H1 (cell line): ENCODE results near the gene GALNT17. TPM values are rescaled to one million over a fixed set of nuclear protein-coding genes. Genes with fewer than 3 reads are reported as not detected.

ENCODE experiments used
- CTCF ChIA-PET: fragments of 300-600 bp; sonication (Branson Sonifier 250); formaldehyde crosslinking; loops from one replicate; lab custom pipeline; 2021; ENCODE audit not compliant: partially characterized antibody; lab: Charles Lee
- POLR2A ChIA-PET: fragments of 300-600 bp; sonication (Branson Sonifier 250); formaldehyde crosslinking; loops from one replicate; lab custom pipeline; 2021; ENCODE audit warnings: inconsistent platforms; ENCODE audit not compliant: partially characterized antibody; lab: Charles Lee
- DNase-seq, 2 experiments: peaks; one replicate each; pipeline versions ENCODE4 v3.0.0 to v3.0.0-alpha.2; 2010 to 2022; ENCODE audit warnings: low spot score in 2 of 2, low read depth in 1 of 2, mixed read lengths in 1 of 2
- FAIRE-seq: peaks from 2 replicates; lab custom pipeline; 2011; peaks lifted over from hg19 to GRCh38; lab: Jason Lieb, UNC
- H2AFZ ChIP-seq: 2 replicates; pipeline ENCODE4 v1.8.1; 2012; ENCODE audit warnings: low read length, inconsistent platforms
- H2AK5ac ChIP-seq: 2 replicates; pipeline ENCODE4 v1.6.1; 2013; ENCODE audit warnings: low read depth, low read length
- H2BK120ac ChIP-seq: replicated peaks from 2 replicates; pipeline ENCODE3; 2013; ENCODE audit warnings: low read depth, low read length, inconsistent platforms
- H2BK12ac ChIP-seq: 2 replicates; pipeline ENCODE4 v1.6.1; 2013; ENCODE audit warnings: low read depth, low read length
- H2BK15ac ChIP-seq: 2 replicates; pipeline ENCODE4 v1.6.1; 2013; ENCODE audit warnings: low read length
- H2BK20ac ChIP-seq: 2 replicates; pipeline ENCODE4 v1.6.1; 2013; ENCODE audit warnings: low read length
- H2BK5ac ChIP-seq: 2 replicates; pipeline ENCODE4 v1.6.1; 2013; ENCODE audit warnings: low read depth, low read length
- H3K14ac ChIP-seq: 2 replicates; pipeline ENCODE4 v1.6.1; 2013; ENCODE audit warnings: inconsistent platforms; ENCODE audit not compliant: insufficient read length
- H3K18ac ChIP-seq: 2 replicates; pipeline ENCODE4 v1.6.1; 2013; ENCODE audit warnings: low read length; ENCODE audit errors: extremely low read depth
- H3K23ac ChIP-seq: 2 replicates; pipeline ENCODE4 v1.6.1; 2013; ENCODE audit warnings: inconsistent platforms; ENCODE audit not compliant: insufficient read length
- H3K23me2 ChIP-seq: 2 replicates; pipeline ENCODE4 v1.6.1; 2013; ENCODE audit warnings: low read depth, low read length
- H3K27ac ChIP-seq: 2 replicates; pipeline ENCODE4 v1.6.1; 2011; ENCODE audit warnings: low read depth, low read length, inconsistent platforms
- H3K27me3 ChIP-seq, 4 experiments: replicated peaks in 1 of 4; 1 replicate in 1 of 4; 2 replicates in 3 of 4; pipeline versions ENCODE4 v1.6.1 to v1.8.1; 2011 to 2013; ENCODE audit warnings: low read length in 3 of 4, mild to moderate bottlenecking in 3 of 4, inconsistent platforms in 2 of 4, mixed read lengths in 2 of 4, moderate library complexity in 1 of 4; ENCODE audit not compliant: control insufficient read depth in 3 of 4, insufficient read depth in 3 of 4; ENCODE audit errors: extremely low read depth in 1 of 4
- H3K36me3 ChIP-seq, 4 experiments: 2 replicates each; pipeline versions ENCODE4 v1.6.1 to v1.8.1; 2011 to 2013; ENCODE audit warnings: mild to moderate bottlenecking in 4 of 4, low read length in 3 of 4, moderate library complexity in 2 of 4, control low read depth in 1 of 4, inconsistent platforms in 1 of 4; ENCODE audit not compliant: insufficient read depth in 4 of 4, control insufficient read depth in 2 of 4
- H3K4ac ChIP-seq: replicated peaks from 2 replicates; pipeline ENCODE3; 2013; ENCODE audit warnings: low read length, low read depth, mixed read lengths, inconsistent platforms; ENCODE audit not compliant: insufficient read length
- H3K4me1 ChIP-seq, 4 experiments: replicated peaks in 1 of 4; 1 replicate in 1 of 4; 2 replicates in 3 of 4; pipeline versions ENCODE4 v1.6.1 to v1.8.1; 2011 to 2013; ENCODE audit warnings: low read length in 3 of 4, inconsistent platforms in 2 of 4, mixed read lengths in 1 of 4; ENCODE audit not compliant: insufficient read depth in 4 of 4, control insufficient read depth in 3 of 4
- H3K4me2 ChIP-seq, 2 experiments: 2 replicates each; pipeline versions ENCODE4 v1.6.1 to v1.8.1; 2011 to 2013; ENCODE audit warnings: low read depth in 2 of 2, low read length in 2 of 2, control low read depth in 1 of 2, inconsistent platforms in 1 of 2, mild to moderate bottlenecking in 1 of 2; ENCODE audit not compliant: insufficient read depth in 1 of 2
- H3K4me3 ChIP-seq, 4 experiments: fragments of 200-600, 300-600 bp in 1 of 4; sonication (generic), shearing (Covaris generic), sonication (Bioruptor Twin) in 1 of 4; 2 replicates each; pipeline versions ENCODE4 v1.5.1 to v1.8.1; 2011 to 2016; ENCODE audit warnings: low read length in 4 of 4, low read depth in 3 of 4, control low read depth in 2 of 4, inconsistent platforms in 2 of 4, mild to moderate bottlenecking in 2 of 4, mixed read lengths in 1 of 4, moderate library complexity in 1 of 4; ENCODE audit not compliant: insufficient read depth in 2 of 4; ENCODE audit errors: extremely low read depth in 1 of 4
- H3K56ac ChIP-seq: replicated peaks from 2 replicates; pipeline ENCODE3; 2013; ENCODE audit warnings: low read depth, mild to moderate bottlenecking, mixed read lengths, low read length, inconsistent platforms; ENCODE audit not compliant: insufficient read length
- H3K79me1 ChIP-seq: 2 replicates; pipeline ENCODE4 v1.6.1; 2013; ENCODE audit warnings: low read depth, low read length, control low read depth
- H3K79me2 ChIP-seq, 2 experiments: 2 replicates each; pipeline versions ENCODE4 v1.6.1 to v1.8.1; 2012 to 2013; ENCODE audit warnings: low read length in 2 of 2, mild to moderate bottlenecking in 2 of 2, inconsistent platforms in 1 of 2; ENCODE audit not compliant: insufficient read depth in 2 of 2, control insufficient read depth in 1 of 2
- H3K9ac ChIP-seq, 4 experiments: replicated peaks in 1 of 4; 1 replicate in 1 of 4; 2 replicates in 3 of 4; pipeline versions ENCODE4 v1.6.1 to v1.8.1; 2011 to 2013; ENCODE audit warnings: low read depth in 3 of 4, low read length in 3 of 4, control low read depth in 2 of 4, mild to moderate bottlenecking in 2 of 4, moderate library complexity in 2 of 4, inconsistent platforms in 1 of 4; ENCODE audit errors: extremely low read depth in 1 of 4
- H3K9me3 ChIP-seq, 2 experiments: 2 replicates each; pipeline versions ENCODE4 v1.6.1 to v1.8.1; 2012 to 2013; ENCODE audit warnings: mild to moderate bottlenecking in 2 of 2, moderate library complexity in 2 of 2, control low read depth in 1 of 2, inconsistent platforms in 1 of 2, low read depth in 1 of 2, low read length in 1 of 2, mixed read lengths in 1 of 2; ENCODE audit not compliant: insufficient read depth in 2 of 2
- H4K20me1 ChIP-seq, 2 experiments: replicated peaks in 1 of 2; 2 replicates each; pipeline versions ENCODE3 to v1.8.1; 2011 to 2013; ENCODE audit warnings: inconsistent platforms in 2 of 2, low read length in 2 of 2, mild to moderate bottlenecking in 1 of 2; ENCODE audit not compliant: insufficient read depth in 2 of 2, control insufficient read depth in 1 of 2
- H4K5ac ChIP-seq: 2 replicates; pipeline ENCODE4 v1.6.1; 2013; ENCODE audit warnings: low read length, low read depth, mixed read lengths, inconsistent platforms; ENCODE audit not compliant: insufficient read length
- H4K8ac ChIP-seq: 2 replicates; pipeline ENCODE4 v1.8.0; 2013; ENCODE audit warnings: mild to moderate bottlenecking, moderate library complexity, low read length, inconsistent platforms; ENCODE audit not compliant: insufficient read depth; ENCODE audit errors: extremely low read depth
- H4K91ac ChIP-seq: replicated peaks from 2 replicates; pipeline ENCODE3; 2013; ENCODE audit warnings: low read length, mixed read lengths, inconsistent platforms; ENCODE audit not compliant: insufficient read length
- BCL11A ChIP-seq, 2 experiments: IDR thresholded peaks; one replicate each; pipeline ENCODE4 v1.6.1; 2011; ENCODE audit warnings: low read depth in 2 of 2, low read length in 2 of 2, mild to moderate bottlenecking in 2 of 2
- CHD2 ChIP-seq: IDR thresholded peaks from 2 replicates; pipeline ENCODE4 v1.6.1; 2012; ENCODE audit warnings: low read length, improper control_type of control experiment
- EZH2 ChIP-seq: fragments of 200-600 bp; sonication (generic); IDR thresholded peaks from 2 replicates; pipeline ENCODE4 v1.7.1; 2012; ENCODE audit warnings: low read depth, mild to moderate bottlenecking, moderate library complexity, low read length, inconsistent platforms; ENCODE audit not compliant: severe bottlenecking
- FOSL1 ChIP-seq: IDR thresholded peaks from 2 replicates; pipeline ENCODE4 v1.6.1; 2011; ENCODE audit warnings: mild to moderate bottlenecking, low read depth, low read length, moderate library complexity; ENCODE audit not compliant: insufficient read depth
- GTF2F1 ChIP-seq: IDR thresholded peaks from 2 replicates; pipeline ENCODE4 v1.6.1; 2012; ENCODE audit warnings: low read depth, low read length, improper control_type of control experiment, borderline replicate concordance
- HDAC6 ChIP-seq: IDR thresholded peaks from one replicate; pipeline ENCODE4 v1.7.1; 2012; ENCODE audit warnings: low read depth, mild to moderate bottlenecking, inconsistent platforms, low read length, moderate library complexity
- KDM5A ChIP-seq: fragments of 200-600 bp; IDR thresholded peaks from 2 replicates; pipeline ENCODE4 v1.7.1; 2012; ENCODE audit warnings: mild to moderate bottlenecking, low read length, inconsistent platforms, mixed read lengths
- MAX ChIP-seq: IDR thresholded peaks from 2 replicates; pipeline ENCODE4 v1.6.1; 2012; ENCODE audit warnings: inconsistent platforms
- NANOG ChIP-seq: IDR thresholded peaks from 2 replicates; pipeline ENCODE4 v1.6.1; 2011; ENCODE audit warnings: low read length, low read depth, mild to moderate bottlenecking, inconsistent platforms; ENCODE audit not compliant: insufficient read depth, poor library complexity, severe bottlenecking
- PHF8 ChIP-seq: fragments of 200-600 bp; sonication (generic); conservative IDR thresholded peaks from 2 replicates; pipeline ENCODE4 v1.7.1; 2012; ENCODE audit warnings: low read depth, mild to moderate bottlenecking, inconsistent platforms, low read length, moderate library complexity
- RFX5 ChIP-seq: IDR thresholded peaks from 2 replicates; pipeline ENCODE4 v1.6.1; 2011; ENCODE audit warnings: low read depth, low read length, improper control_type of control experiment, borderline replicate concordance
- SIX5 ChIP-seq: IDR thresholded peaks from 2 replicates; pipeline ENCODE4 v1.6.1; 2011; ENCODE audit warnings: mild to moderate bottlenecking, low read depth, low read length
- SP1 ChIP-seq: IDR thresholded peaks from 2 replicates; pipeline ENCODE4 v1.6.1; 2011; ENCODE audit warnings: low read depth, low read length
- TEAD4 ChIP-seq: IDR thresholded peaks from 2 replicates; pipeline ENCODE4 v1.6.1; 2012; ENCODE audit warnings: low read depth, low read length, inconsistent platforms, mixed read lengths
- WGBS, 2 experiments: shearing (Covaris generic) in 1 of 2; methylation state at CpG; one replicate each; pipeline versions ENCODE4 v1.1.6 to v1.1.7; 2013 to 2015; ENCODE audit warnings: low lambda C conversion rate in 2 of 2, mixed read lengths in 2 of 2, inconsistent platforms in 1 of 2, low coverage in 1 of 2, missing lambda C conversion rate in 1 of 2; ENCODE audit not compliant: insufficient replicate concordance in 2 of 2, insufficient coverage in 1 of 2, insufficient read length in 1 of 2; ENCODE audit errors: extremely low coverage in 1 of 2, missing lambda C conversion rate in 1 of 2; 5-methylcytosine and 5-hydroxymethylcytosine counted together
- polyA plus RNA-seq, 7 experiments: library from polyadenylated mRNA; depleted of rRNA in 3 of 7; stranded (reverse) in 5 of 7; unstranded in 2 of 7; fragments of >200 nt in 5 of 7; fragments of 200-250 nt in 2 of 7; gene quantifications; 1 replicate in 5 of 7; 2 replicates in 1 of 7; 4 replicates in 1 of 7; pipeline versions ENCODE4 v1.2.1 to v1.2.3, GENCODE V29; 2011 to 2013; ENCODE audit warnings: missing spikeins in 2 of 7, mixed read lengths in 2 of 7
- total RNA-seq: library from RNA; stranded (reverse); fragmentation: NEBNext Ultra II Directional; extraction: Animal tissue kit (Norgen Biotek cat#: 25700); gene quantifications from 2 replicates; pipeline ENCODE4 v1.2.1, GENCODE V29; 2021

The GALNT17 gene
- total and polyA plus RNA-seq, 2 of the 8 experiments (the other 6 are each of a cell fraction or from before 2014, with no cell fraction given), result 37.7 to 47.0 TPM

- Histone ChIP-seq H3K36me3 (peaks cover 0 to 13% (median 5%) of the 10 kb centered on the region in 4 experiments; a peak in 5 of 8 replicates), H2AK5ac (no peak overlapping the region), H2AFZ (no peak overlapping the region), H3K14ac (no peak overlapping the region), H3K56ac (no peak overlapping the region), H3K23ac (no peak overlapping the region), H3K27ac (no peak overlapping the region), H2BK120ac (no peak overlapping the region), H4K20me1 (no peaks in the 10 kb centered on the region), H3K4me3 (no peak overlapping the region), H4K91ac (no peak overlapping the region), H3K18ac (no peak overlapping the region), H3K9ac (no peak overlapping the region), H3K79me1 (no peaks in the 10 kb centered on the region; the same call in 1 of the 2 replicates), H2BK12ac (no peak overlapping the region), H3K23me2 (no peaks in the 10 kb centered on the region), H2BK15ac (no peak overlapping the region), H2BK5ac (no peak overlapping the region), H4K8ac (no peak overlapping the region), H3K4ac (no peak overlapping the region), H3K4me1 (peaks cover 0 to 2% (median 0%) of the 10 kb centered on the region in 4 experiments; a peak in 1 of 7 replicates), H3K27me3 (no peaks in the 10 kb centered on the region), H2BK20ac (no peak overlapping the region), H3K9me3 (no peaks in the 10 kb centered on the region), H3K79me2 (no peaks in the 10 kb centered on the region), H3K4me2 (no peak overlapping the region), H4K5ac (no peak overlapping the region)
- CTCF ChIA-PET, result interaction anchor here (0.6 kb wide), 1 partner anchor 264 kb away, joined by 3 read pairs; no protein-coding TSS in a partner anchor
- POLR2A ChIA-PET, result no interaction called here
- 87% methylated on average over 2 of the region's 2 CpGs; no CpG with 5 or more reads in 1 of the 2 experiments for WGBS, 2 experiments
- no peak for FAIRE-seq
- no peak for DNase-seq
- no peak for TF ChIP-seq KDM5A
- TF ChIP-seq PHF8, result no peak
- no peak for TF ChIP-seq SIX5
- no peak for TF ChIP-seq TEAD4
- TF ChIP-seq EZH2, result no peak
- no peak for TF ChIP-seq CHD2
- TF ChIP-seq SP1, result no peak
- TF ChIP-seq BCL11A (IDR thresholded peaks at IDR 0.05; ENCODE audit: low read depth in 2 of 2, low read length in 2 of 2), result no peak
- no peak for TF ChIP-seq FOSL1
- no peak for TF ChIP-seq RFX5
- no peak for TF ChIP-seq HDAC6
- no peak for TF ChIP-seq NANOG
- TF ChIP-seq GTF2F1, result no peak
- TF ChIP-seq MAX, result no peak
Measured at GRCh38 chr7:71429083-71429482, 297.1 kb downstream of the GALNT17 start.
